Activated naive CD8-positive, alpha-beta T cell treated with anti-CD3 and anti-CD28 coated beads for 36 hours (primary cell): ENCODE results near the gene FSTL5. TPM values are rescaled to one million over a fixed set of nuclear protein-coding genes. Genes with fewer than 3 reads are reported as not detected.

Source experiments
- DNase-seq: peaks from one replicate; pipeline ENCODE4 v3.0.0; 2021
- H3K27ac Mint-ChIP-seq: one replicate; pipeline ENCODE4 v1.8.0; 2022; ENCODE audit warnings: mild to moderate bottlenecking, moderate library complexity, mixed read lengths
- H3K27me3 Mint-ChIP-seq: one replicate; pipeline ENCODE4 v1.8.0; 2022; ENCODE audit warnings: mild to moderate bottlenecking, mixed read lengths
- H3K36me3 Mint-ChIP-seq: one replicate; pipeline ENCODE4 v1.8.0; 2021; ENCODE audit warnings: mild to moderate bottlenecking, mixed read lengths
- H3K4me1 Mint-ChIP-seq: one replicate; pipeline ENCODE4 v1.8.0; 2021; ENCODE audit warnings: mixed read lengths
- H3K4me3 Mint-ChIP-seq: one replicate; pipeline ENCODE4 v1.8.0; 2022; ENCODE audit warnings: mild to moderate bottlenecking, moderate library complexity, mixed read lengths
- H3K9me3 Mint-ChIP-seq: one replicate; pipeline ENCODE4 v1.8.0; 2022; ENCODE audit warnings: mixed read lengths
- total RNA-seq, 2 experiments: library from RNA; stranded (reverse); gene quantifications; one replicate each; pipeline ENCODE4 v1.2.3, GENCODE V29; 2021

Gene FSTL5
- total RNA-seq, 2 experiments from 2014 or later = not detected

GRCh38 chr4:161881370-161881769 is 282.4 kb downstream of the FSTL5 start:
- no peak overlapping the region for H3K27ac Mint-ChIP-seq
- no peaks in the 10 kb centered on the region for H3K4me1 Mint-ChIP-seq
- peaks cover 3% of the 10 kb centered on the region for H3K9me3 Mint-ChIP-seq
- DNase-seq = no peak
- H3K36me3 Mint-ChIP-seq = no peaks in the 10 kb centered on the region
- no peaks in the 10 kb centered on the region for H3K27me3 Mint-ChIP-seq
- H3K4me3 Mint-ChIP-seq = no peak overlapping the region

DNA sequence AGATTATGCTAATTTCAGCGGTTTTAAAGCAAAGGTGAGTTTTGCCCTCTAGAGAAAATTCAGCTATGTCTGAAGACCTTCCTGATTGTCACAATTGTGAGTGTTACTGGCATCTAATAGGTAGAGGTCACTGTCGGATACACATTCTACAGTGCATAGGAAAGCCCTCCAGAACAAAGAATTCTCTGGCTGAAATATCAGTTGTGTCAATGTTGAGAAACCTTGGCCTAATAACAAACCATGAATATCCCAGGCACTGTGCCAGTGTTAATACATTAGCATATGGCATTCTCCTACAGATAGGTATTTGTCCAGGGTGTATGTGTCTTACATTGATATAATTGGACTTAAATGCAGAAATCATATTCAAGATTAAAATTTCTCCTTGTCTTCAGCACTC is 294.3 kb downstream of the FSTL5 start:
- Mint-ChIP-seq H3K36me3 (no peaks in the 10 kb centered on the region), H3K27me3 (no peaks in the 10 kb centered on the region), H3K9me3 (peaks cover 5% of the 10 kb centered on the region), H3K4me3 (no peak overlapping the region), H3K4me1 (no peaks in the 10 kb centered on the region), H3K27ac (no peak overlapping the region)
- DNase-seq = no peak

DNA sequence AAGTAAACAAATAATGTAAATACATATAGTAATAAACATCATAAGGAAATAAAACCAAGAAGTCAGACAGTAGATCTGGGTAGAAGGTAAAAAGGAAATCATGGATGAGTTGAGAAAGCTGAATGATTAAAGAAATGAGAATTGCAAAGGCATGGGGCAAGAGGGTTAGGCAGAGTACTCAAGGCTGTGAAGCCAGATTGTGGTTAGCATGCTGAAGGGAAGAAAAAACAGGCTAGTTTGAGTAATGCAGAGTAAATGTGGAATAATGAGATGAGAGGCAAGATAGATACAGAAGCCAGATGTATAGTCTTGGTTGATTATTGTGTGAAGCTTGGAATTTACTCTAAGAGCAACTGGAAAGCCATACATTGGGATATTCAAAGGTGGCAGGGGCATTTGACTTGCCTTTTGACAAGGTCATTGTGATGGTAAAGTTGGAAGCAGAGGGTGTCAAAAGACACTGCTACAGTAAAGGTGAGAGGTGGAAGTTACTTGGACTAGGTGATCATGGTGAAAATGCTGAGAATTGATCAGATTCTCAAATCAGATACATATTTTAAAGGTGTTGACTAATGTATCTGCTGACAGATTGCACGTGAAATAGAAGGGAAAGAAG is 307.0 kb downstream of the FSTL5 start:
- Mint-ChIP-seq H3K4me3 (no peak overlapping the region), H3K9me3 (peaks cover 5% of the 10 kb centered on the region), H3K36me3 (no peaks in the 10 kb centered on the region), H3K4me1 (no peaks in the 10 kb centered on the region), H3K27ac (no peak overlapping the region), H3K27me3 (no peaks in the 10 kb centered on the region)
- DNase-seq = no peak

GRCh38 chr4:161850631-161851030 is 313.2 kb downstream of the FSTL5 start:
- Mint-ChIP-seq H3K9me3 (no peaks in the 10 kb centered on the region), H3K27me3 (no peaks in the 10 kb centered on the region), H3K4me3 (no peak overlapping the region), H3K27ac (no peak overlapping the region), H3K36me3 (no peaks in the 10 kb centered on the region), H3K4me1 (no peaks in the 10 kb centered on the region)
- no peak for DNase-seq

DNA sequence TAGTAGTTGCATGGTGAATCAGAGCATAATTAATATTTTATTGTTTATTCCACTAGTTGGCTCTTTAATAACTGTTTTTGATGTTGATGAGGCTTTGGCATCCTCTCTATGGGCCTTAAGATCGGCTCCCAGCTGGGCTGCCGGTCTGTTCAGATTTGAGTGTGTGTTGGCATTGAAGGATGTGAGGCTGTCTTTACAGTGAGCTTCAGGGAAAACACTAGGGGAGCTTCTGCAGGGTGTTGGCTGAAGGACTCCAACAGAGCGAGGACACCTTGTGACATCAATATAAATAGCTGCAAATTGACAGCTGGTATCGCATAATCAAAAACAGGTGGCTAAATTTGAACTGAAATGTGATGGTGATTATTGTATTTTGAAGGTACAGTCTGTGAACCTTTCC is 322.0 kb downstream of the FSTL5 start:
- Mint-ChIP-seq H3K27me3 (no peaks in the 10 kb centered on the region), H3K4me1 (no peaks in the 10 kb centered on the region), H3K36me3 (no peaks in the 10 kb centered on the region), H3K9me3 (no peaks in the 10 kb centered on the region), H3K4me3 (no peak overlapping the region), H3K27ac (no peak overlapping the region)
- DNase-seq = no peak

GRCh38 chr4:161829591-161829990 is 334.2 kb downstream of the FSTL5 start:
- Mint-ChIP-seq H3K36me3 (no peaks in the 10 kb centered on the region), H3K27ac (no peak overlapping the region), H3K9me3 (peaks cover 8% of the 10 kb centered on the region), H3K4me3 (no peak overlapping the region), H3K4me1 (no peaks in the 10 kb centered on the region), H3K27me3 (no peaks in the 10 kb centered on the region)
- DNase-seq = no peak

GRCh38 chr4:161828061-161828460 is 335.7 kb downstream of the FSTL5 start:
- H3K36me3 Mint-ChIP-seq = no peaks in the 10 kb centered on the region
- no peaks in the 10 kb centered on the region for H3K27me3 Mint-ChIP-seq
- H3K4me3 Mint-ChIP-seq = no peak overlapping the region
- H3K27ac Mint-ChIP-seq = no peak overlapping the region
- peaks cover 7% of the 10 kb centered on the region for H3K9me3 Mint-ChIP-seq
- no peaks in the 10 kb centered on the region for H3K4me1 Mint-ChIP-seq
- no peak for DNase-seq

GRCh38 chr4:161827013-161827412 is 336.8 kb downstream of the FSTL5 start:
- H3K27ac Mint-ChIP-seq = no peak overlapping the region
- no peaks in the 10 kb centered on the region for H3K27me3 Mint-ChIP-seq
- no peaks in the 10 kb centered on the region for H3K4me1 Mint-ChIP-seq
- H3K36me3 Mint-ChIP-seq = no peaks in the 10 kb centered on the region
- peaks cover 7% of the 10 kb centered on the region for H3K9me3 Mint-ChIP-seq
- no peak for DNase-seq
- H3K4me3 Mint-ChIP-seq = no peak overlapping the region

GRCh38 chr4:161823450-161823849 is 340.4 kb downstream of the FSTL5 start:
- Mint-ChIP-seq H3K27me3 (no peaks in the 10 kb centered on the region), H3K27ac (no peak overlapping the region), H3K4me1 (no peaks in the 10 kb centered on the region), H3K9me3 (peaks cover 5% of the 10 kb centered on the region), H3K36me3 (no peaks in the 10 kb centered on the region), H3K4me3 (no peak overlapping the region)
- DNase-seq = no peak

- H3K27me3 Mint-ChIP-seq = no peaks in the 10 kb centered on the region
- DNase-seq = no peak
- no peaks in the 10 kb centered on the region for H3K4me1 Mint-ChIP-seq
- peaks cover 5% of the 10 kb centered on the region for H3K9me3 Mint-ChIP-seq
- no peak overlapping the region for H3K27ac Mint-ChIP-seq
- H3K36me3 Mint-ChIP-seq = no peaks in the 10 kb centered on the region
- H3K4me3 Mint-ChIP-seq = no peak overlapping the region
These were observed 341.6 kb downstream of the FSTL5 start for GRCh38 chr4:161822174-161822573.

DNA sequence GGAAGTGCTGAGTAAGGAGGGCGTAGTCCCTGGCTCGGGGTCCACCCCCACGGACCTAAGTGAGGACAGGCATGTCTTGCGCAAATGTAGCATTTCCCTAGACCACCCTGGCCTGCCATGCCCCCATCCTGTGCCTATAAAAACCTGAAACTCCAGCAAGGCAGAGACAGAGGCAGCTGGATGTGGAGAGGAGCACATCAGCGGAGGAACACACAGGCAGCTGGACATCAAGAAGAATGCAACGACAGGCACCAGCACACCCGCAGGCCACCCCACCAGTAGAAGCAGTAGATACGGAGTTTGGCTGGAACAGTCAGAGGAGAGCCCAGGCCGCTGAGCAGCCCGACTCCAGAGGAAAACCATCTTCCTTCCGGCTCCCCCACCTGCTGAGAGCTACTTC is 345.9 kb downstream of the FSTL5 start:
- no peaks in the 10 kb centered on the region for H3K4me1 Mint-ChIP-seq
- H3K9me3 Mint-ChIP-seq = no peaks in the 10 kb centered on the region
- no peaks in the 10 kb centered on the region for H3K36me3 Mint-ChIP-seq
- H3K27me3 Mint-ChIP-seq = no peaks in the 10 kb centered on the region
- no peak overlapping the region for H3K27ac Mint-ChIP-seq
- H3K4me3 Mint-ChIP-seq = no peak overlapping the region
- no peak for DNase-seq

- no peak for DNase-seq
- no peaks in the 10 kb centered on the region for H3K9me3 Mint-ChIP-seq
- no peaks in the 10 kb centered on the region for H3K4me1 Mint-ChIP-seq
- no peaks in the 10 kb centered on the region for H3K36me3 Mint-ChIP-seq
- H3K27me3 Mint-ChIP-seq = no peaks in the 10 kb centered on the region
- no peak overlapping the region for H3K27ac Mint-ChIP-seq
- no peak overlapping the region for H3K4me3 Mint-ChIP-seq
These were observed 346.8 kb downstream of the FSTL5 start for GRCh38 chr4:161816958-161817357.

DNA sequence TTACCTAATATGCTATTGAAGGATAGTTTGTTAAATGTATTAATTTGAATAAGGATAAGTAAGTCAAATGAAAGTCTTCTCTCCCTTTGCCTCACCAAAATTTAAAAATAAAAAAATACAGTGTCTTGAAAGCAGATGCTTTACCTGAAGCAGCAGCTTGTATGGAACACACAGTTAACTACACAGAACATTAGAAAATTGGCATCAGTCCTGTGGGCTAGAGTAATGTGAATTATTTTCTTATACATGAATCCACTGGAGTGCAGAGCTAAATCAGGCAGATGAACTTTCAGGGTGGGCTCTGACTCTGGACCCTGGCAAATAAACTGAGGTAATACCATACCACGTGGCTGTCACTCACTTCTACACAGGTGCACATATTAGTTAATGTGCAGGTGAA is 348.0 kb downstream of the FSTL5 start:
- Mint-ChIP-seq H3K36me3 (no peaks in the 10 kb centered on the region), H3K27me3 (no peaks in the 10 kb centered on the region), H3K4me1 (no peaks in the 10 kb centered on the region), H3K9me3 (peaks cover 2% of the 10 kb centered on the region), H3K4me3 (no peak overlapping the region), H3K27ac (no peak overlapping the region)
- DNase-seq = no peak

DNA sequence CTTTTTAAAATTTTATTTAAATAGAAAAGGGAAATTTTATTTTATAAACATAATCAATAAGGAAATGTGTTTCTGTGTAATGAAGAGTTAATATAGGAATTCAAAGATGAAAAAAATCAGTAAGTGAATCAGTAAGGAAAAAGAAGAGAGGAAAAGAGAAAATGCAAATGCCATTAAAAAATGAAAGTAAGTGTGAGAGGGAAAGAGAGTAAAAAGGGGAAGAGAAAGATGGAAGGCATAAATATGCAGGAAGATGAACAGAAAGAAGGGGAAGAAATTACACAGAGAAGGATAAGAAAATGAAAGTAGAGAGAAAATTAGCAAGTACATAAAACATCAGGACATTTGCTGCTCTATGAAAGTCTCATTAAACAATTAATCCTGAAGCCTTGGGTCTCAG is 349.9 kb downstream of the FSTL5 start:
- H3K9me3 Mint-ChIP-seq = peaks cover 2% of the 10 kb centered on the region
- no peaks in the 10 kb centered on the region for H3K4me1 Mint-ChIP-seq
- H3K27ac Mint-ChIP-seq = no peak overlapping the region
- no peaks in the 10 kb centered on the region for H3K36me3 Mint-ChIP-seq
- DNase-seq = no peak
- H3K4me3 Mint-ChIP-seq = no peak overlapping the region
- no peaks in the 10 kb centered on the region for H3K27me3 Mint-ChIP-seq

DNA sequence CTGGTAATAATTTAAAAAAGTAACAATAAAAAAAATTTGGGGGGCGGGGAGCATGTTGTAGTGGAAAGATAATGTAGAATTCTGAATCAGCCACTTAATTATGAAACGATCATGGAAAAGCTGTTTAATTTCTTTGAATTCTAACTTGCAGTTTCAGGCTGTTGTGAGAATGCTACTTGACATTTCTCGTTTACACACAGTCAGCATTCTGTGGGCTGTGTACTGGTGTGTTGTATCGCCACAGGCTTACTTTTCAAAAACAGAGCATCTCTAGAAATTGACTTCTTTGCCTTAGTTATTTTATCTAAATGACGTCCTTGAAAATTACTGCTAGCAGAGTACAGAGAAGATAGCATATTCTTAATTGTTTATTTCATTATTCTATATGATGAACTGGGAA is 350.4 kb downstream of the FSTL5 start:
- Mint-ChIP-seq H3K27ac (no peak overlapping the region), H3K4me3 (no peak overlapping the region), H3K27me3 (no peaks in the 10 kb centered on the region), H3K4me1 (no peaks in the 10 kb centered on the region), H3K36me3 (no peaks in the 10 kb centered on the region), H3K9me3 (peaks cover 2% of the 10 kb centered on the region)
- DNase-seq = no peak

- Mint-ChIP-seq H3K36me3 (no peaks in the 10 kb centered on the region), H3K27me3 (no peaks in the 10 kb centered on the region), H3K27ac (no peak overlapping the region), H3K9me3 (peaks cover 5% of the 10 kb centered on the region), H3K4me3 (no peak overlapping the region), H3K4me1 (no peaks in the 10 kb centered on the region)
- DNase-seq = no peak
These were observed 360.6 kb downstream of the FSTL5 start for GRCh38 chr4:161803171-161803570.

DNA sequence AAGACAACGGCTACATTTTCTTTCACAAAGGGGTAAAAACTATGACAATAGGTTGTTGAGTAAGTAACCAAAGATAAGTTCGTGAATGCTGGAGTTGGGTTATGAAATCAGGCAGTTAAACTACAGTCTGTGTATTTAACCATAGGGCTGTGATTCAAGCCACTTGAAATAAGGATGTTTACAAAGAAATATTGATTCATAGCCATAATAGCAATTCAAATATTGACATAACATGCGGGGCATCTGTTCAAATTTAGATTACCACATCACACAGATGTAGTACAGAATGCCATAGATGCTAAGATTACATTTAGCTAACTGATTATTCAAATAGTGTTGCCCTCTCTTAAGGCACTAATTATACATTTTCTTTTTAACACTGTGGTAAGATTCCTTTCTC is 364.1 kb downstream of the FSTL5 start:
- Mint-ChIP-seq H3K36me3 (no peaks in the 10 kb centered on the region), H3K27me3 (no peaks in the 10 kb centered on the region), H3K27ac (no peak overlapping the region), H3K9me3 (no peaks in the 10 kb centered on the region), H3K4me1 (no peaks in the 10 kb centered on the region), H3K4me3 (no peak overlapping the region)
- DNase-seq = no peak
